ENCODE measurements around the gene HBZ. TPM values are rescaled to one million over a fixed set of nuclear protein-coding genes. Genes with fewer than 3 reads are reported as not detected.
A peak's percentile ranks its signal among the peaks of the same experiment; 100 is the strongest.

HBZ gene
- total and polyA plus RNA-seq, 2 of the 13 experiments (the other 11 are each of a cell fraction or from before 2014, with no cell fraction given): 0.21 TPM; not detected in 1

GRCh38 chr16:181565-182021 lies 29.1 kb downstream of the HBZ start (continued):
- TF ChIP-seq ZNF280B (CRISPR knock-in tag; IDR thresholded peaks at IDR 0.05; ENCODE audit: borderline replicate concordance) (no peak), ZNF788 (CRISPR knock-in tag; IDR thresholded peaks at IDR 0.05; ENCODE audit: borderline replicate concordance) (0 out of 2 replicates have a peak, but pooled peaks have one; percentile 3), ZNF782 (CRISPR knock-in tag; IDR thresholded peaks at IDR 0.05; ENCODE audit: borderline replicate concordance) (0 out of 2 replicates have a peak, but pooled peaks have one; percentile 3), ZNF572 (CRISPR knock-in tag; IDR thresholded peaks at IDR 0.05) (peak; percentile 56; the same call in 1 of the 2 replicates), ZKSCAN8 (CRISPR knock-in tag; IDR thresholded peaks at IDR 0.05; ENCODE audit: borderline replicate concordance) (no peak), ZNF34 (CRISPR knock-in tag; IDR thresholded peaks at IDR 0.05; ENCODE audit: borderline replicate concordance) (no peak; the same call in 1 of the 2 replicates), ZNF230 (CRISPR knock-in tag; IDR thresholded peaks at IDR 0.05) (0 out of 2 replicates have a peak, but pooled peaks have one; percentile 7), ZNF383 (CRISPR knock-in tag; IDR thresholded peaks at IDR 0.05; ENCODE audit: borderline replicate concordance) (0 out of 2 replicates have a peak, but pooled peaks have one; percentile 59), ZXDC (CRISPR knock-in tag; IDR thresholded peaks at IDR 0.05) (no peak), XRCC5 (optimal IDR thresholded peaks at IDR 0.05; ENCODE audit: low read length) (peak; percentile 15), CTCF (CRISPR knock-in tag; IDR thresholded peaks at IDR 0.05) (peak; percentile 96), ZNF501 (CRISPR knock-in tag; IDR thresholded peaks at IDR 0.05) (0 out of 2 replicates have a peak, but pooled peaks have one; percentile 12), ZBTB3 (CRISPR knock-in tag; IDR thresholded peaks at IDR 0.05; ENCODE audit: borderline replicate concordance, low read depth) (no peak), ZNF335 (CRISPR knock-in tag; IDR thresholded peaks at IDR 0.05) (0 out of 2 replicates have a peak, but pooled peaks have one; percentile 1), AGO2 (optimal IDR thresholded peaks at IDR 0.05; ENCODE audit: low read depth, low read length) (peak; percentile 95)
